LNCaP clone FGC (cell line): ENCODE data around the gene RNPS1.

Source experiments
- DNase-seq: peaks from one replicate; pipeline ENCODE4 v3.0.0-alpha.2; 2011; ENCODE audit warnings: low read depth
- H3K4me3 ChIP-seq: 2 replicates; pipeline ENCODE4 v1.5.1; 2011; ENCODE audit warnings: mild to moderate bottlenecking, low read depth, low read length, control low read depth
- TF ChIP-seq, protein P1 (sequence below): IDR thresholded peaks from 2 replicates; pipeline ENCODE4 v1.5.1; 2012; ENCODE audit warnings: mild to moderate bottlenecking; ENCODE audit not compliant: control insufficient read depth, insufficient read depth; ENCODE audit errors: extremely low read depth

RNPS1 gene

GRCh38 chr16:2233872-2234812, 33.8 kb downstream of the RNPS1 start:
- DNase-seq, result no peak
- TF ChIP-seq, protein P1, sequence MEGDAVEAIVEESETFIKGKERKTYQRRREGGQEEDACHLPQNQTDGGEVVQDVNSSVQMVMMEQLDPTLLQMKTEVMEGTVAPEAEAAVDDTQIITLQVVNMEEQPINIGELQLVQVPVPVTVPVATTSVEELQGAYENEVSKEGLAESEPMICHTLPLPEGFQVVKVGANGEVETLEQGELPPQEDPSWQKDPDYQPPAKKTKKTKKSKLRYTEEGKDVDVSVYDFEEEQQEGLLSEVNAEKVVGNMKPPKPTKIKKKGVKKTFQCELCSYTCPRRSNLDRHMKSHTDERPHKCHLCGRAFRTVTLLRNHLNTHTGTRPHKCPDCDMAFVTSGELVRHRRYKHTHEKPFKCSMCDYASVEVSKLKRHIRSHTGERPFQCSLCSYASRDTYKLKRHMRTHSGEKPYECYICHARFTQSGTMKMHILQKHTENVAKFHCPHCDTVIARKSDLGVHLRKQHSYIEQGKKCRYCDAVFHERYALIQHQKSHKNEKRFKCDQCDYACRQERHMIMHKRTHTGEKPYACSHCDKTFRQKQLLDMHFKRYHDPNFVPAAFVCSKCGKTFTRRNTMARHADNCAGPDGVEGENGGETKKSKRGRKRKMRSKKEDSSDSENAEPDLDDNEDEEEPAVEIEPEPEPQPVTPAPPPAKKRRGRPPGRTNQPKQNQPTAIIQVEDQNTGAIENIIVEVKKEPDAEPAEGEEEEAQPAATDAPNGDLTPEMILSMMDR, result no peak
- H3K4me3 ChIP-seq, result no peak overlapping the region

- TF ChIP-seq, protein P1, result no peak
- no peak for DNase-seq
- no peak overlapping the region for H3K4me3 ChIP-seq
These were observed 34.7 kb downstream of the RNPS1 start for GRCh38 chr16:2233046-2233775.

DNA sequence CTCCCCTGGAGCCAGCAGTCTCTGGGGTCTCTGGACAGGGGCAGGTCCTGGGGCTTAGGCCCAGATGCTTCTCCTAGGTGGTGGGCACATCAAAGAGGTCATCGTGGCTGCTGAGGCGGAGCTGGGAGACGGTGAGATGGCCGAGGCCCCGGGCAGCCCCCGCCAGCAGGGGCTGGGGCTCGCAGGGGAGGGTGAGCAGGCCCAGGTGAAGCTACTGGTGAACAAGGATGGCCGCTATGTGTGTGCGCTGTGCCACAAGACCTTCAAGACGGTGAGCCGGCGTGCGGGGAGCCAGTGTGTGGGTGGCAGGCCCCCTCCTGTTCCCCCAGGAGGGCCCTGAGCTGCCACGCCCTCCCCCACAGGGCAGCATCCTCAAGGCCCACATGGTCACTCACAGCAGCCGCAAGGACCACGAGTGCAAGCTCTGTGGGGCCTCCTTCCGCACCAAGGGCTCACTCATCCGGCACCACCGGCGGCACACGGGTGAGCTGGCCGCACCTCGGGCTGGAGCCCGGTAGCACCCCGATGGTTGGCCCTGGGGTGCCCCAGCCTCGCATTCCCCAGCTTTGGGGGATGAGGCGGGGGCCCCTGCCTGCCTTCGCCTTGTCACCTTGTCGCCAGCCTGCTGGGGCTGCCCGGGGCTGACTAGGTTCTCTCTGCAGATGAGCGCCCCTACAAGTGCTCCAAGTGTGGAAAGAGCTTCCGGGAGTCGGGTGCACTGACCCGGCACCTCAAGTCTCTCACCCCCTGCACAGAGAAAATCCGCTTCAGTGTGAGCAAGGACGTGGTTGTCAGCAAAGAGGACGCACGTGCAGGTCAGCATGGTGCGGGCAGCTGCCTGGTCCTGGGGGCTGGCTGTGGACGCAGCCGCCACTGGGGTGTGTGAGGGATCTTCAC, 35.6 kb downstream of the RNPS1 start:
- H3K4me3 ChIP-seq, result no peak overlapping the region
- no peak for DNase-seq
- TF ChIP-seq, protein P1, result no peak

GRCh38 chr16:2231016-2231931, 36.7 kb downstream of the RNPS1 start:
- TF ChIP-seq, protein P1, result no peak

GRCh38 chr16:2230376-2230775, 37.5 kb downstream of the RNPS1 start:
- DNase-seq, result no peak
- TF ChIP-seq, protein P1, result no peak
- no peak overlapping the region for H3K4me3 ChIP-seq

More at GRCh38 chr16:2231016-2231931, 36.7 kb downstream of the RNPS1 start:
- no peak for DNase-seq
- H3K4me3 ChIP-seq, result no peak overlapping the region
